ENCODE data around the gene PTK7. TPM values are rescaled to one million over a fixed set of nuclear protein-coding genes. Genes with fewer than 3 reads are reported as not detected.

The PTK7 gene
- total and polyA plus RNA-seq, 2 of the 8 experiments (the other 6 are each of a cell fraction or from before 2014, with no cell fraction given) = 110 to 138 TPM

DNA sequence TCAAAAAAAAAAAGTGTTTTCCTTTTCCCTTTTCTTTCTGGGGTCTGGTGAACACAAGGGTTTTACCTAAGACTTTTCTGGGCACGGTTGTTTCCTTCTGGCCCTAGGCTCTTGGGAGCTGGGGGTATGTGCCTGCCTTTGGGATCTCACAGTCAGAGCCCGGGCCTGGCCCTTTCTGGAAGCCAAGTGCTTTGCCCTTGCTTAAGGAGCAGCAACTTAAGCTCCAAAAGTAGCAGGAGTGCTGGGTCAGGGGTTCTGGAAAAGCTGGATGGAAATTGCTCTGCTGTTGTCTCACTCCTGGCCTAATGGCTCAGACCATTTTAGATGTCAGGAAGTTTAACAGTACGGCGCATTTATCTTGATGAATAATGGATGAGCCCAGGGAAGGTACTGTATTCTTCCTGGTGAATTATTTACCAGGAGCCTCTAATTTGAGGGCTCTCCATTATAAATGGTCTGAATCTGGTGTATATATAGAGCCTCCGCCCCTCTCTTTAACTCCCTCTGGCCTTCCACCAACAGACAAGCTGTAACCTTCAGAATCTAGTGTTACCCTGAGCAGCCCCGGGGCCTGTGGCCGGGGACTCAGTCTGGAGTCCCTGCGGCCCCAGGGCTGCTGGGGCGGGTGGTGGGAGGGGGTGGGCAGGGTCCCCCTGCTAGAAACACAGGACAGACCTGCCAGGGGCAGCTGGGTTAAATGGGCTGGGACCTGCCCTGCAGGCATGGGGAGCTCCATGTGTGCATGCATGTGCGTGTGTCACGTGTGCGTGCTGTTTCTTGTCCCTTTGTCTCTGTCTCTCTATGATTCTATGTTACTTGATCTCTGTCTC lies 37.5 kb downstream of the PTK7 start:
- peak overlapping the region; percentile 90 for H2BK12ac ChIP-seq (ENCODE audit: low read depth, low read length)
- 87% methylated on average over 12 of the region's 12 CpGs; no CpG with 5 or more reads in 1 of the 2 experiments for WGBS, 2 experiments (ENCODE audit: extremely low coverage in 1 of 2, insufficient coverage in 1 of 2, insufficient read length in 1 of 2, insufficient replicate concordance in 2 of 2, low coverage in 1 of 2, low lambda C conversion rate in 2 of 2, missing lambda C conversion rate in 1 of 2)
- H3K18ac ChIP-seq (ENCODE audit: extremely low read depth, low read length) = peak overlapping the region; percentile 89
- no peak overlapping the region for H4K8ac ChIP-seq (ENCODE audit: extremely low read depth, insufficient read depth, low read length)
- CTCF ChIA-PET (ENCODE audit: partially characterized antibody) = interaction anchor here (0.8 to 1.6 kb wide), 11 partner anchors 10 to 149 kb away, joined by 3 to 7 read pairs (median 3); no protein-coding TSS in a partner anchor
- H3K14ac ChIP-seq (ENCODE audit: insufficient read length) = no peak overlapping the region
- H3K27me3 ChIP-seq (replicated peaks in 1 of 4; ENCODE audit: control insufficient read depth in 3 of 4, extremely low read depth in 1 of 4, insufficient read depth in 3 of 4, low read length in 3 of 4) = no peaks in the 10 kb centered on the region
- H3K4me1 ChIP-seq (replicated peaks in 1 of 4; ENCODE audit: control insufficient read depth in 3 of 4, insufficient read depth in 4 of 4, low read length in 3 of 4) = peaks cover 3 to 11% (median 5%) of the 10 kb centered on the region in 4 experiments; a peak in 6 of 7 replicates
- no peaks in the 10 kb centered on the region for H3K23me2 ChIP-seq (ENCODE audit: low read depth, low read length)
- H2BK15ac ChIP-seq (ENCODE audit: low read length) = no peak overlapping the region; the same call in 1 of the 2 replicates
- no peak overlapping the region for H2BK120ac ChIP-seq (replicated peaks; ENCODE audit: low read depth, low read length)
- FAIRE-seq = no peak
- H3K27ac ChIP-seq (ENCODE audit: low read depth, low read length) = peak overlapping the region; percentile 37; the same call in 1 of the 2 replicates
- no peak overlapping the region for H3K56ac ChIP-seq (replicated peaks; ENCODE audit: insufficient read length, low read depth, low read length)
- H4K91ac ChIP-seq (replicated peaks; ENCODE audit: insufficient read length, low read length) = peak overlapping the region; percentile 58
- H2AK5ac ChIP-seq (ENCODE audit: low read depth, low read length) = peak overlapping the region; percentile 87; the same call in 1 of the 2 replicates
- H3K79me1 ChIP-seq (ENCODE audit: low read depth, low read length) = peaks cover 22% of the 10 kb centered on the region
- peak overlapping the region; percentile 15 for H4K5ac ChIP-seq (ENCODE audit: insufficient read length, low read depth, low read length)
- no peak overlapping the region for H3K4me3 ChIP-seq (ENCODE audit: extremely low read depth in 1 of 4, insufficient read depth in 2 of 4, low read depth in 3 of 4, low read length in 4 of 4)
- H3K23ac ChIP-seq (ENCODE audit: insufficient read length) = no peak overlapping the region
- no peak overlapping the region for H3K4me2 ChIP-seq (ENCODE audit: insufficient read depth in 1 of 2, low read depth in 2 of 2, low read length in 2 of 2)
- H3K9me3 ChIP-seq (ENCODE audit: insufficient read depth in 2 of 2, low read depth in 1 of 2, low read length in 1 of 2) = no peaks in the 10 kb centered on the region
- no peaks in the 10 kb centered on the region for H3K36me3 ChIP-seq (ENCODE audit: control insufficient read depth in 2 of 4, insufficient read depth in 4 of 4, low read length in 3 of 4)
- H3K9ac ChIP-seq (replicated peaks in 1 of 4; ENCODE audit: extremely low read depth in 1 of 4, low read depth in 3 of 4, low read length in 3 of 4) = peak overlapping the region in 2 of 4 experiments; percentile 17 to 29; a peak in 2 of 7 replicates
- no peak overlapping the region for H2AFZ ChIP-seq (ENCODE audit: low read length)
- POLR2A ChIA-PET (ENCODE audit: partially characterized antibody) = interaction anchor here (0.6 to 3.4 kb wide), 7 partner anchors 10 to 484 kb away, joined by 3 to 13 read pairs (median 3); partner anchors contain the start of gene CUL7
- no peak overlapping the region for H2BK20ac ChIP-seq (ENCODE audit: low read length)
- H2BK5ac ChIP-seq (ENCODE audit: low read depth, low read length) = peak overlapping the region; percentile 89
- no peaks in the 10 kb centered on the region for H4K20me1 ChIP-seq (replicated peaks in 1 of 2; ENCODE audit: control insufficient read depth in 1 of 2, insufficient read depth in 2 of 2, low read length in 2 of 2)
- H3K79me2 ChIP-seq (ENCODE audit: control insufficient read depth in 1 of 2, insufficient read depth in 2 of 2, low read length in 2 of 2) = peaks cover 6 to 67% of the 10 kb centered on the region in 2 experiments; a peak in 3 of 4 replicates
- H3K4ac ChIP-seq (replicated peaks; ENCODE audit: insufficient read length, low read depth, low read length) = no peak overlapping the region
- no peak for DNase-seq (ENCODE audit: low read depth in 1 of 2, low spot score in 2 of 2)
